Activated T-cell treated with anti-CD3 and anti-CD28 coated beads for 1 hour (primary cell): ENCODE data around the gene DMTF1.
"Not testable (repeated sequence)": the region's sequence is repeated elsewhere in the genome, so short reads cannot be mapped to it uniquely, and the experiment has no call there.

Experiments used
- DNase-seq: peaks from one replicate; pipeline ENCODE4 v3.0.0-alpha.2; 2020; ENCODE audit warnings: low read depth

Gene DMTF1

DNA sequence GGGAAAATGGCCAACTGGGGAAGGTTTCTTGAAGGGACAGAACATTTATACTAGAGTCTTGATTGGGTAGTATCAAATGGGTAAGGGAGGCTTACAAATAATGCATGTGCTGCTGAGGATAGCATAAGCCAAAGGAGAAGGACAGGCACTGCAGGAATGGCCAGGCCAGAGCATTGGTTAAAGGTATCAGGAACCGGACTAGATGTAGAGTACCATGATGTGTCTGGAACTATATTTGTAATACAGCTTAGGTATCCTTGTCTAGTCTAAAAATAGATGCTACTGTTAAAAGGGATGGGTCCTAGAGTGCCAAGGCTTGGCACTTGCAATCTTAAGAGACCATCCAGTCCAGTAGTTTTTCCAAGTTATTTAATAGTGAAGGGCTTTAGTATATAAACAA lies 47.0 kb downstream of the DMTF1 start:
- DNase-seq, result no peak

GRCh38 chr7:87199700-87200450 lies 47.6 kb downstream of the DMTF1 start:
- DNase-seq, result no peak

DNA sequence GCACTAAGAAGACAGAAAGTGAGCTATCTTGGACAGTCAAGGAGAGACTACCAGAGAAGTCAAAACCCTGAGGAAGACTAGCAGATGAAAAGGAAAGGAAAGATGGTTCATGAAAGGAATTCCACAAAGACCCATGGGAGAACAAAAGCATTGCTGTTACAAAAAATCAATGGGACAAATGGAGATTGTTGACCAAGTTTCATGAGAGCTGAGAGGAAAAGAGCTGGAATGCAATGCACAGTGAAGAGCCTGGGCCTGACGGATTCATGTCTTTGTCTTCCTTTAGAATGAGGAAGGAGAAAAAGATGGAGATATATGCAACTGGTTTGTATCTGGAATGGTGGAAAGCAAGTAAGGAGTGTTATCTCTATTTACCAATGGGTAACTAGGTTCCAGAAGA lies 50.0 kb downstream of the DMTF1 start:
- no peak for DNase-seq

DNA sequence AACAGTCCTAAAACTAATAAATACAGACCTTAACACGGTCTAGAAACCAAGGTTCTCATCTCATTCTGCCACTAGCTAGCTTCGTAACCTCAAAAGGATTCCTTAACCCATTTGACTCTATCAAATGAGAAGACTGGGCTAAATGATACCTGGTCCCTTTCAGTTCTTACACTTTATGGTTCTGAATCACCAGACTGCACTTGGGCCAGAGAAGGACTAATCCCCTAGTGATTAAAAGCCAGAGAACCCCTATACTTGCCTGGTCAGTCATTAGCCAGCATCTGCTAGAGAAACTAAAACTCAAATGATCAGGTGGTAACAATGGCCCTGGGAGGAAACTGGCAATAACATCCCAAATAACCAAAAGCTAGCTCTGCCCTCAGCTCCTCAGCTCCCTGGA lies 50.5 kb downstream of the DMTF1 start:
- DNase-seq, result no peak

DNA sequence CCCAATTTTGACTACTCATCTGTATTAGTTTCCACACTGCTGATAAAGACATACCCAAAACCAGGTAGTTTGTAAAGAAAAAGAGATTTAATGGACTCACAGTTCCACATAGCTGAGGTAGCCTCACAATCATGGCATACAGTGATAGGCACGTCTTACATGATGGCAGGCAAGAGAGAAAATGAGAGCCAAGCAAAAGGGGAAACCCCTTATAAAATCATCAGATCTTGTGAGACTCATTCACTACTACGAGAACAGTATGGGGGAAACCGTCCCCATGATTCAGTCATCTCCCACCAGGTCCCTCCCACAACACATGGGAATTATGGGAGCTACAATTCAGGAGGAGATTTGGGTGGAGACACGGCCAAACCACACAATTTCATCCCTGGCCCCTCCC lies 51.7 kb downstream of the DMTF1 start:
- DNase-seq, result not testable (repeated sequence)

GRCh38 chr7:87204933-87205332 lies 52.7 kb downstream of the DMTF1 start:
- no peak for DNase-seq

- not testable (repeated sequence) for DNase-seq
Observed at GRCh38 chr7:87205701-87206100, 53.4 kb downstream of the DMTF1 start.

GRCh38 chr7:87206361-87206760 lies 54.1 kb downstream of the DMTF1 start:
- no peak for DNase-seq

GRCh38 chr7:87209295-87209924 lies 57.2 kb downstream of the DMTF1 start:
- DNase-seq, result no peak

- no peak for DNase-seq
Observed at GRCh38 chr7:87210506-87210905, 58.3 kb downstream of the DMTF1 start.

- DNase-seq, result no peak
Observed at GRCh38 chr7:87212498-87212897, 60.2 kb downstream of the DMTF1 start.

GRCh38 chr7:87213252-87213651 lies 61.0 kb downstream of the DMTF1 start:
- no peak for DNase-seq

DNA sequence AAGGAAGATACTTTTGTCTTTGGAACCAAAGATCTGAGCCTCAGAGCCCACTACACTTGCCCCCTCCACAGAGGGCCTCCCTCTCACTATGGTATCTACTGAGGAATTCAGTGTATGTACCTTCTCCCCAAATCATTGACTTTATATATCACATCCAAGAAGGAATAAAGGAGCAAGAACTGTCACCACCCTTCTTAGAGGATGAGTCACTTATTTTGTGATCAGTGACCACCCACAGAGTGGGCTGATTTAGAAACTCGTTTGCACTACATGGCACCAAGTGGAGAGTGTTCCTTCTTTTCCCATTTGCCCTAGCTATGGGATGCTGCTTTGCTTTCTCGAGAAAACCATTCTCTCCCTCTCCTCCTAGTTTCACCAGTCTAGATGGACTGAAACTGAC lies 61.6 kb downstream of the DMTF1 start:
- no peak for DNase-seq

GRCh38 chr7:87215046-87215445 lies 62.8 kb downstream of the DMTF1 start:
- no peak for DNase-seq

- no peak for DNase-seq
Observed at GRCh38 chr7:87216701-87217508, 64.7 kb downstream of the DMTF1 start.

GRCh38 chr7:87217983-87218653 lies 65.9 kb downstream of the DMTF1 start:
- no peak for DNase-seq

GRCh38 chr7:87218796-87219544 lies 66.7 kb downstream of the DMTF1 start:
- DNase-seq, result peak; percentile 15

- peak; percentile 72 for DNase-seq
Observed at GRCh38 chr7:87219545-87220025, 67.3 kb downstream of the DMTF1 start, which contains the start of gene TMEM243. Gene TMEM243, minus strand, starts transcription at chr7:87219732. Its CDS starts 229 bp downstream, at chr7:87219503.

DNA sequence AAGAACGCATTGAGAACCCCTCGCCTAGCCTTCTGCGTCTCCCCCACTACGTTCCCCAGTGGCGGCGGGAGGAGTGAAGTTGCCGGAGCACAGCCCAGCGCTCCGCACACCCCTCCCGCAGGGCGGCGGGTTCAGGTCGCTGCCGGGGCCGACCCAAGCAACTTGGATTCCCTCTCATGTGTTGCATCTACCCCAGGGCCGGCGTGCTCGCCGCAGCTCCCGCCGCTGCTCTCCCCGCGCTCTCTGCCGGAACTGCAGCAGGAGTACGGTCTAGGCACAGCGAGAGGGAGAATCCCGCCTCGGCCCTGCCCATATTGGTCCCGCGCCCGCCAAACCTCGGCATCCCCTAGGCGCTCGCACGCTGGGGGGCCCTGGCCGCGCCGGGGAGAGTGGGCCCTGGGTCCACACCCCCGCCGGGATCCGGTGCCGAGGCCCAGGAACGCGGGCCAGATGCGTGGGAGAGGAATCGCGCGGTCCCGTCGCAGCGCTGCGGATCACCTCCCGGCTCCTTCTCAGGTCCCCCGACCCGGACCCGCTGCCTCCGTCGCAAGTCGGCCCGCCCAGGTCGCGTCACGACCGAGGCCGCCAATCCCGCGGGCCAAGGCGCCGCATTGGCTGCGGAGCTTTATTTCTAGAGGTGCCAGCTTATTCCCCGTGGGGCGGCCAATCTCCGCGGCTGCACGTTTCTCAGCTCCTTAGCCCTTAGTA lies 67.9 kb downstream of the DMTF1 start:
- DNase-seq, result peak; percentile 72

DNA sequence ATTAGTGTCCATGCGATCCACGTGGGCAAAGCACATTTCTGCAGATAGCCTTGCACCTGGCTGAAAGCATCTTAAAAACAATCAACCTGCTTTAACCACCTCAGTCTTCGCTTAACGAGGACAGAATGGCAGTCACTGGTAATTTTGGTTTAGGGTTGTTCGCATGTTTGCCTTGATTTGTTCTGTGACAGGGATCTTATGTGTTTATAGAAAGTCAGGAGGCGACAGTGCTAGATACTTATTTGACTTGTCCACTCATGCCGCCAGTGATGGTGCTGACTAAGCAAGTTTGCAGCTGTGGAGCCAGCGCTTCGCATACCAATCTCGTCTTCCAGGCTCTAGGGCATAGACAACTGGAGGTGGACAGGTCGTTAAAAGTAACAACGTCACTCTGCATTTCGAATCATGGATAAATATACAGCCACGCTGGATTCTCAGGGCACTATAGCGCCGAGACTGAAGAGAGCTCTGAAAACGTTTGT lies 68.5 kb downstream of the DMTF1 start:
- no peak for DNase-seq

DNA sequence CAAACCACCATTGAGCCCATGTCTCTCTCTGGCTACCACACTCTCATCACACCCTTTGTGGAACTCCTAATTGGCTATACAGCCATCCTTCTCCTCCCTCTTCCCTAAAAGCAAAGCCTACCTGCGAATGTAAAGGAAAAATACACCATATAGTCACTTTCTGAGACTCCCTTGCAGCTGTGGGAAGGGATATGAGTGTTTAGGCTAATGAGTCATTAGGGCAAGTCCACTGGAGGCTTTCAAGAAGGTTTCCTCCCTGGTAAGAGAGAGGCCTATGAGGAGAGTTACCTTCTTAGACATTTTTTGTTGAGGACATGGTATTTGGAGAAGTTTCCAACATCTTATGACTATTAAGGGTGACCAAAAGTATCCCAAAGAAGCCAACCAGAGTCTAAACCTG lies 71.4 kb downstream of the DMTF1 start:
- DNase-seq, result no peak
